NB4 (cell line): ENCODE results near the gene CDH23.

Source experiments
- DNase-seq: peaks from one replicate; pipeline ENCODE4 v3.0.0; 2010; ENCODE audit warnings: low read depth
- H3K4me3 ChIP-seq: one replicate; pipeline ENCODE4 v1.5.1; 2011; ENCODE audit warnings: mild to moderate bottlenecking, low read depth, low read length, moderate library complexity
- CTCF ChIP-seq: IDR thresholded peaks from one replicate; pipeline ENCODE4 v1.5.1; 2012; ENCODE audit warnings: low read depth, low read length
- MAX ChIP-seq: IDR thresholded peaks from 2 replicates; pipeline ENCODE4 v1.6.1; 2011; ENCODE audit warnings: low read depth, low read length
- MYC ChIP-seq: IDR thresholded peaks from 2 replicates; pipeline ENCODE4 v1.6.1; 2011; ENCODE audit warnings: low read depth, low read length
- POLR2A ChIP-seq: IDR thresholded peaks from 2 replicates; pipeline ENCODE4 v1.6.1; 2011; ENCODE audit warnings: mild to moderate bottlenecking; ENCODE audit not compliant: insufficient read length; ENCODE audit errors: extremely low read depth

The CDH23 gene

DNA sequence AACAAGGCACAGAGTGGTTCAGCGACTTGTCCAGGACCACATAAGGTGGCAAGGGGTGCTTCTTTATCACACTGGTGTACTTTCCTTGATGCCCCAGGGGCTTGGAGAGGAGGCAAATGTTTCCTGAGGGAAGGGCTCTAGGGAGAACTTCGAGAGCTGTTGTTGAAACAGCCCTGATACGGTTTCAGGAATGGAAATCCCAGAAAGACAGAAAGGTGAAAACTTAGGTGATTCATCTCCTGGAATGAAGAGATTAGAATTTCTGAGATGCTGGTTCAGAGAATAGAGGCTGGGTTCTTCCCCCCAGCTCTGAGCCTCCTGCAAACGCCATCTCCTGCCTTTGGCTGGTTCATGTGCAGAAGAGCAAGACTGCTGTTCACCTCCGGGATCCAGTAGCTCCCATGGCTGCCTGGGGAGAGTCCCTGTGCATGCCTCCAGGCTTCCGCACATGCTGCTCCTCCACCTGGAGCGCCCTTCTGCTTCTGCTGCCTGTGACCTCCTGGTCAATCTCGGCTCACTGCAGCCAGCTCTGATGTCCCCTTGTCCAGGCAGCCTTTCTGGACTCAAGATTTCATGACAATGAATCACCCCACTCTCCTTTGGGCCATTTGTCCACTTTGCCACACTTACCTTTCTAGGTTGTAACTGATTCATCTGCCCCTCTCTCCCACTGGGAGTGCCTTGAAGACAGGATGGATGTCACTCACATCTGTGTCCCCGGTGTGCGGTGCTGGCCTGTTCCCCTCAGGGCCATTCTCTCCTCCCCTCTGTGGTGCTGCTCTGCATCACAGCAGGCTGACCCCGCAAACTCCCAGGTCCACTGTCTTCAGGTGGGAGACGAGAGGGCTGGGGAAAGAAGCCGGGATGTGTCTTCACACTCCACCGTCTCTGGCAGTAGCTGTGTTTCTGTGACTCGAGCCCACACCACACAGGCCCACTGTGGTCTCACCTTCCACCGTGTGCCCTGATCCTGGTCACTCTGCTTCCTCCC, 3.6 kb upstream of the CDH23 start:
- no peak for DNase-seq
- no peak overlapping the region for H3K4me3 ChIP-seq
- TF ChIP-seq MYC (no peak), MAX (no peak), CTCF (no peak), POLR2A (no peak)

GRCh38 chr10:71393841-71394475, 2.8 kb upstream of the CDH23 start:
- no peak for DNase-seq
- no peak overlapping the region for H3K4me3 ChIP-seq
- TF ChIP-seq MAX, result no peak
- TF ChIP-seq POLR2A, result no peak
- no peak for TF ChIP-seq CTCF
- no peak for TF ChIP-seq MYC

DNA sequence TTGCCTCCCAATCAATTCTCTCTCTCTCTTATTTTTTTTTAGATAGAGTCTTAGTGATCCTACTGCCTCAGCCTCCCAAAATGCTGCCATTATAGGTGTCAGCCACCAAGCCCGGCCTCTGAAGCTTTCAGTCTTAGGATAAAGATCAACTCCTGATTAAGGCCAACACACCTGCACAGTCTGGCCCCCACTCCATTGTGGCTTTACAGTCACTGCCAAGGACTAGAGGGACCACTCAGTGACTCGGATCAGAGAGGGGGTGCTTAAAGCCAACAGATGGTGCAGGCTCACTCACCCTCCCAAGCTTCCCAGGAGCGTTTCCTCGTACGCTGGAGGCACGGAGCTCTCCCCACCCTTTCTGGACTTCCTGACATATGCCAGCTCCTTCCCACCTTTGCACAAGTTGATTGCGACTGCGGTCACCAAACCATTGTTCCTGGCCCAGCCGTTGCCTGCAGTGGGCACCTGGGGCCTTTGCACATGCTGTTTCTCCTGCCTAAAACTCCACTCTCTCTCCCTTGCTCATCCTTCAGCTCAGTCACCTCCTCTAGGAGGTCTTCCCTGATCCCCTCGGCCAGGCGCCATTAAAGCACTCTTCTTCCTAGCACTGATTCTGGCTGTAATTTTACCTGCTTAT, 1.7 kb upstream of the CDH23 start:
- no peak for DNase-seq
- H3K4me3 ChIP-seq, result no peak overlapping the region
- TF ChIP-seq MAX (no peak), CTCF (no peak), MYC (no peak), POLR2A (no peak)

DNA sequence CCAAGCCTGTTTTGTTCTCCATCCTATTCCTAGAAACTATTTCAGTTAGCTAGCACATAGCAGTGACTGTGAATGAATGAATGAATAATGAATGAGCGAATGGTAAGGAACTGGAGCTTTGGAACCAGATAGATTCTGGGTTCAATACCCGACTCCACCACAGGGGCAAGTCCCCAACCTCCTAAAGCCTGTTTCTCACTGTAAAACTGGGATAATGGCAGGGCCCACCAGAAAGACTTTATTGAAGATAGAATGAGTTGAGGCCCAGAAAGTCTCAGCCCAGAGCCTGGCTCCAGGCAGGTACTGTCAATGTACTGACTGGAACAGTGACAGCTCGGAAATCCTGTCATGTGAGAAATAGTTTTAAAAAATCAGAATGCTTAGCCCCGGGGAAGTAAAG, 1.1 kb upstream of the CDH23 start:
- no peak overlapping the region for H3K4me3 ChIP-seq
- TF ChIP-seq MYC (no peak), CTCF (no peak), MAX (no peak), POLR2A (no peak)
- DNase-seq, result no peak

DNA sequence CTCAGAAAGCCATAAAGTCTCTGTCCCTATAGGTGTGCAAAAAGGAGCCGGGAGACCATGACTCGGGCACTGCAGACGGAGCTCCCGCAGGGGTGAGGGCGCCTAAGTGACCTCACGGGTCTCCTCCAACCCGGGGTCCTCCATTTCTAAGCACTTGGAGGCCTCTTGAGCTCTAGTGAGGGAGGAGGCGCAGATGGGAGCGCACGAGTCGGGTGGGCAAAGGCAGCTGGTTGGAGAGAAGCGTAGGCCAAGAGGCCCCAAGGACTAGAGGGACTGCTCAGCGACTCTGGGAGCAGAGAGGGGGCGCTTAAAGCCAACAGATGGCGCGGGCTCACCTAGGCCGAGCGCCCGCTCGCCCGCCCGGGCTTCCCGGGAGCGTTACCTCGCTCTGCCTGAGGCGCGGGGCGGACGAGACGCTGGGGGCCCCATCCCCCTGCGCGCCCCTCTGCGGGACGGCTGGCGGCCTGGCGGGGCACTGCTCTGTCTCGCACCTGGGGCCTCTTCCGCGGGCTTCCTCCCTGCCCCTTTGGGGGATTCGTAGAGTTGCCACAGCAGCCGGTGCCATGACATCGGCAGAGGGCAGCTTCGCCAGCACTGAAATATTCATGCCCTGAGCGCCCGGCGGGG, 523 bp upstream of the CDH23 start:
- no peak for DNase-seq
- H3K4me3 ChIP-seq, result no peak overlapping the region
- TF ChIP-seq MYC (no peak), MAX (no peak), CTCF (no peak), POLR2A (no peak)
